ENCODE results near the gene NGEF.
"Not testable (repeated sequence)": the region's sequence is repeated elsewhere in the genome, so short reads cannot be mapped to it uniquely, and the experiment has no call there.

NGEF gene

GRCh38 chr2:232925153-232925820, 87.8 kb downstream of the NGEF start:
- no peak for DNase-seq

GRCh38 chr2:232924433-232924832, 88.6 kb downstream of the NGEF start:
- no peak for DNase-seq

DNA sequence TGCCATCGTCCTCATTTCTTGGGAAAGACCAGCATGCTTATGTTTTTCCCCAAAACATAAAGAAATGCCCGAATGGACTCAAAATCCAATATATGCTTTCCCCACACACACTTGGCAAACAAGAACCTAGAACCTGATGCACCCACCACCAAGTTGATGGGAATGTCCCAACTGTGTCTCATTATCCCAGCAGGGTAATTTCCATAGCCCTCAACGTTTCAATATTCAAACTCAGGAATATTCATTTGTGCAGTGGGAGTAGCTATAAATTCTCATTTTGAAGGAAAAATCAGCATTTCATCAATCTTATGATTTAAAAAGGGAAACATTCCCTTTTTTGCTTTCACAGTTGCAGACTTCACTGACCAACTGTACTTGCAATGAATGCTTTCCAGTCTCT, 92.3 kb downstream of the NGEF start:
- no peak for DNase-seq

DNA sequence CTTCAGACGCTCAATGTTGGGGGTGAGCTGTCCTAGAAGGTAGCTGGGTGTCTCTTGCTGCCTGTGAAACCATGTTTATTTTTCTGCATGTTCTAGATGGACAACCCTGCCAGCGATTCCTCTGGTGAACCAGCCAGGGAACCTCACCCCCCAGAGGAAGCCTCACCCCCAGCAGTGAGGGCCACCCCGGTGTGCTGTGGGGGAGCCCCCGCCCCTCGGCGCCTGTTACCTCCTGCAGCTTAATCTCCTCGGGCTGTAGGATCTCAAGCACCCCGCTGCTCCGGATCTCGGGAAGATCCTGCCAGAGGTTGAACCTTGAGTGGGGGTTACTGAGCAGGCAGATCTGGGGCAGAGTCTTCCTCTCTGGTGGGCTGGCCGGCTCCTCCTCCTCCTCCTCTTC, 93.0 kb downstream of the NGEF start:
- DNase-seq: no peak

- no peak for DNase-seq
Measured at GRCh38 chr2:232919141-232919540, 93.9 kb downstream of the NGEF start.

DNA sequence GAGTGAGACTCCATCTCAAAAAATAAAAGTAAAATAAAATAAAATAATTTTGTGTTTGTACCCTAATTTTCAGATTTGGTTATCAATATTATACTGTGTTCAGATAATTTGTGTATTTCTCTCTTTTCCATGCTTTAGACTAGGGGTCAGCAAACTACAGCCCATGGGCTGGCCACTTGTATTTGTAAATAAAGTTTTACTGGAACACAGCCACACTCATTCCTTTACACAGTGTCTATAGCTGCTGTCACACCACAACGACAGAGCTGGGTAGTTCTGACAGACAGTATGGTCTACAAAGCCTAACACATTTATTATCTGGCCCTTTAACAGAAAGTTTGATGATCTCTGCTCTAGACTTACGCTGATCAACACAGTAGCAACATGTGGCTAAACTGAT, 99.2 kb downstream of the NGEF start:
- DNase-seq: no peak

- no peak for DNase-seq
Measured at GRCh38 chr2:232911712-232912277, 101.3 kb downstream of the NGEF start.

- DNase-seq: no peak
Measured at GRCh38 chr2:232910376-232910775, 102.7 kb downstream of the NGEF start.

DNA sequence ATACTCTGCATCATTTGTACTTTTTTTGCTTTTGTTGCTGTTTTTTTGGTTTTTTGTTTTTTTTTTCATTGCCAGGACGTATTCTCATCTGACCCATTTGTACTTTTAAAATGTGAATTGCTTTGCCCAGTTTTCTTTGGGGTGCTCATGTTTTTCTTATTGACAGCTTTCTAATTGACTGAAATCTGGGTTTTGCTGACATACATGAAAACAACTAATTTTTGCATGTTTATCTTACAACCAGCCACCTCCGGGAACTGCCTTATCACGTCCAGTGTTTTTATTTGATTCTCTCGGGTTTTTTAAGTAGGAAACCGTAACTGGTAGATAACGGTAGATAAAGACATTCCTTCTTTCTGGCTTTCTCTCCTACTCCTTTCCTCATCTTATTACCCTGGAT, 104.4 kb downstream of the NGEF start:
- no peak for DNase-seq

DNA sequence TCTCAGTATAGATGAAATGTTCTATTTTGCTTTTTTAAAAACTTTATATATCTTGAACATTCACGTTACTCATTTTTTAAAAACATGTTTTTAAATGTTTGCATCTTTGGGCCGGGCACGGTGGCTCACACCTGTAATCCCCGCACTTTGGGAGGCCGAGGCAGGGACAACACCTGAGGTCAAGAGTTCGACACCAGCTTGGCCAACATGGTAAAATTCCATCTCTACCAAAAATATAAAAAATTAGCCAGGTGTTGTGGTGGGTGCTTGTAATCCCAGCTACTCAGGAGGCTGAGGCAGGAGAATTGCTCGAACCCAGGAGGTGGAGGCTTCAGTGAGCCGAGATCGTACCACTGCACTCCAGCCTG, 105.4 kb downstream of the NGEF start:
- not testable (repeated sequence) for DNase-seq

GRCh38 chr2:232906867-232907717, 106.0 kb downstream of the NGEF start:
- DNase-seq: not testable (repeated sequence)

- no peak for DNase-seq
Measured at GRCh38 chr2:232903989-232904388, 109.1 kb downstream of the NGEF start.

DNA sequence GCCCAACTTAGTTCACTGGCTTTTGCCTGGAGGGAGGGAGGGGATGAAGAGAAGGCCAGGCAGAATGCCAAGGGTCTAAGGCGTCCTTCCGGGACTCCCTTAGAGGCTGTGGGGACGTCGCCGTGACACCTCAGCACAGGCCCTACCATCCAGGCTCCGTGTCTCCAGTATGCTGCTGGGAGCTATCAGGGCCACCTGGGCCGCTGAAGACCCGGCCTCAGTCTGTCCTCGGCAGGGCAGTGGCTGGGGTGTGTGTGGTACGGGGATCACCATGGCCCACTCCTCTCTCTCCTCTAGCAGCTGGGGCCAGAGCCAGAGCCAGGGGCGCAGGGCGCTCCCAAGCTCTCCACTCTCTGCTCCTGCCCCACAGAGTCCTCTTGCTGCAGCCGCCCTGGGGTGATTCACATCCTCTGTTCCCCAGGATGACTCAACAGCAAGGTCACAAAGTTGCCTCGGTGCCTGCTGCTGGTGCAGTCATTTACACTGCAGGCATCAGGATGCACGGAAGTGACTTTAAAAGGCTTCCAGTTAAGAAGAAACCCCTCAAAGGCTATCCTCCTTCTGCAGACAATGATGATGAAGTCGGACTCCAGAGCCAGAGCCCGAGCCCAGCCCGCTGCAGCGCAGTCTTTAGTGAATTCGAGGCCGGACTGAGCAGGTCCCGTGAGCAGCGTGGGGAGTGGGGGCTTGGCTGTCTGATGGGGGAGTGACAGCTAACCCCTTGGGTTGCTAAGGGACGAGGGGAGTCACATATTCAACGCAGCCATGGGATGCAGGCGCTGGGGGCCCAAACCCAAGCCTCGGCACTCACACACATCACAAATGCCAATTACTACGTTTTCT, 111.1 kb downstream of the NGEF start:
- no peak for DNase-seq

DNA sequence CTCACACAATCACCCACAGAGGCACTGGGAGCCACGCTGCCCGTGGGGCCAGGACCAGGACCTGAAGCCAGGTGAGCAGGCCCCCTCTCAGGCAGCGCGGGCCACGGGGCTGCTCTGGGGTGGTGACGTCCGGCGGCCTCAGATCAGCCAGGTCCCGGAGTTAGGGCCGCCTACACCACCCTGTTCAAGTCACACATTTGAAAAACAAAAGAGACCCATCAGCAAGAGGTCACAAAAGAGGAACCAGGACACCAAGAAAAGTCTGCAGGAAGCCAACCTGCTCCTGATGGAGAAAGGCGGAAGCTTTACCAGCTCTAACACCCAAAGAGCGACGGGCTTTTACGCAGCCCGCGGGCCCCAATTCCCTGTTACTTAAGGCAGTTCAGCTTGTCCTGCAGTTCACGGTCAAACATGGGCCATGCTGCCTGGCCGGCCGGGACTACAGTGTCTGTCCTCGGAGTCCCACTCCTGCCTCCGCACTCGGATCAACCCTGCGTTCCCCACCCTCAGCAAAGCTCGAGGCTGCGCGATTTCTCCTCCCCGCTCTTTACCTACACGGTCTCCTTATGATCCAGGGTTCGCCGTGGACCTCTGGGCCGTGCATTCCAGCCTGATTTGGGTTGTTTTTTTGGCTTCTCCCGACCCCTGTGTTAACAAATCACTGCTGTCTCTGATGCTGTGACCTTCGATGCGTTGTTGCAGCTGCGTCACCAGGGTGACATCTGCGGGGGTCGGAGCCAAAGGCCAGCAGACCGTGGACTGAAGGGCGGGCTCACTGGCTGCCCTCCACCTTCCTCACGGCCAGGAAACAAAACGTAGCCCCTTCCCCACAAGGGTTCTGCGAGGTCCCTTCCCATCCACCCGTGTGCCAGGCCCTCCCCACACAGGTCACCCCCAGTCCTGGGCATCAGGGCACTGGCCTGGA, 112.0 kb downstream of the NGEF start:
- DNase-seq: no peak

DNA sequence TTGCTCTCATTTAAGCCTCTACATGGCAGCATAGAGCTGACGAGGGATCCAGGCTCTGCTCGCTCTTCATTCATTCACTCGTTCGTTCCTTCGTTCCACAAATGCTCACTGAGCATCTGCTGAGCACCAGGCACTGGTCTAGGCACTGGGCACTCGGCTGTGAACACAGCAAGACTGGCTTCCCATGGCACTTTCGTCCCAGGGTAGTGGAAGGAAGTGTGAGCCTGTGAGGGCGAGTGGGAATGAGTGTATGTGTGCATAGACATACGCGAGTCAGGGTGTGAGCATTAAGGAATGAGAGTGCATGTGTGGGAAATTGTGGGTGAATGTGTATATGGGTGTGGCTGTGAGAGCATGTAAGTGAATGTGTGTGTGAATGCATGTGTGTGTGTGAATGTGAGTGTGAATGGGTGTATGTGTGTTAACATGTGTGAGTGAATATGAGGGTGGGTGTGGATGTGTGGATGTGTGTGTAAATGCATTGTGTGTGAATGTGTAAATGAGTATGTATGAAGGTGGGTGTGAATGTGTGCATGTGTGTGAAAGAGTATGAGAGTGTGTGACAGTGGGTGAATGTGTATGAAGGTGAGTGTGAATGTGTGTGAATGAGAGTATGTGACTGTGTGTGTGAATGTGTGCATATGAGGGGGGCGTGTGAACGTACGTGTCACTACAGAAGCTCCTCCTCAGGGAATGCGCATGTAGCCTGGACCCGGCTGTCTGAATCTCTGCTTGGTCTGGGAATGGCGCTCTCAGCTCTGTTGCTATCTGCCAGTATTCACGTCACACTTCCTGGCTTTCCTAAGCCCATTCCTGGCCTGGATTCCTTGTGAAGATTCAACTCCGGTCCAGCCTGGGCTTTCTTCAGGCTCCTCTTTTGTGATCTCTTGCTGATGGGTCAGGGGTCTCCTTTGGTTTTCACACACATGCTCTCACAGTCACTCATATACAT, 114.2 kb downstream of the NGEF start:
- no peak for DNase-seq

DNA sequence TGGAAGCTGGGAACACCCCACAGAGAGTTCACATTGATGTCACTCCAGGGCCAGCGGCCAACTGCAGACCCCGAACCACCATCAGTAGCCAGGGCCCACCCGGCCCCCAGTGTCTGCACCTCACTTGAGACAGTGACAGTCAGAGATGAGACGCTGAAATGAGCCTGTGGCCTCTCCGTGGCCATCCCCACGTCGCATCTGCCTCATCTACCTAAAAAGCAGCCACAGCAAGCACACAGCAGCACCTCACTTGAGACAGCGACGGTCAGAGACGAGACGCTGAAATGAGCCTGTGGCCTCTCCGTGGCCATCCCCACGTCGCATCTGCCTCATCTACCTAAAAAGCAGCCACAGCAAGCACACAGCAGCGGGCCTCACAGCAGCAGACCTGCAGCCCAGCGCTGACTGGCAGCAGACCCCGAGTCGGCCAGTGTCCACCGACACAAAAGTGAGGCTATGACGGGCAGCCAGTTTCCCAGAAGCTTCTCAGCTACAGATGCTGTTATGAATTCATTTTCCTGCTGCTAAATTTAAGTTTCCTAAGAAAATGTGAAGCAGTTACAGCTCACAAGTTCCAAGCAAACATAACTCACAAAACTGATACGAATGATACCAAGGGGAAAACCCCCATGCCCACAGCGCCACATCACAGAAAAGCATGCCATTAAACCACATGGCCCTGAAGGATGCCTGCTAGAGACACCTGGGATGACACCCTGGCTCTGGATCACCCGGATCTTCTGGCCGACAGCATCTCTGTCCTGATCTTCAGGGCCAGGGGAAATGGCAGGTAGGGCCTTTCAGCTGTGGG, 115.3 kb downstream of the NGEF start:
- DNase-seq: no peak

DNA sequence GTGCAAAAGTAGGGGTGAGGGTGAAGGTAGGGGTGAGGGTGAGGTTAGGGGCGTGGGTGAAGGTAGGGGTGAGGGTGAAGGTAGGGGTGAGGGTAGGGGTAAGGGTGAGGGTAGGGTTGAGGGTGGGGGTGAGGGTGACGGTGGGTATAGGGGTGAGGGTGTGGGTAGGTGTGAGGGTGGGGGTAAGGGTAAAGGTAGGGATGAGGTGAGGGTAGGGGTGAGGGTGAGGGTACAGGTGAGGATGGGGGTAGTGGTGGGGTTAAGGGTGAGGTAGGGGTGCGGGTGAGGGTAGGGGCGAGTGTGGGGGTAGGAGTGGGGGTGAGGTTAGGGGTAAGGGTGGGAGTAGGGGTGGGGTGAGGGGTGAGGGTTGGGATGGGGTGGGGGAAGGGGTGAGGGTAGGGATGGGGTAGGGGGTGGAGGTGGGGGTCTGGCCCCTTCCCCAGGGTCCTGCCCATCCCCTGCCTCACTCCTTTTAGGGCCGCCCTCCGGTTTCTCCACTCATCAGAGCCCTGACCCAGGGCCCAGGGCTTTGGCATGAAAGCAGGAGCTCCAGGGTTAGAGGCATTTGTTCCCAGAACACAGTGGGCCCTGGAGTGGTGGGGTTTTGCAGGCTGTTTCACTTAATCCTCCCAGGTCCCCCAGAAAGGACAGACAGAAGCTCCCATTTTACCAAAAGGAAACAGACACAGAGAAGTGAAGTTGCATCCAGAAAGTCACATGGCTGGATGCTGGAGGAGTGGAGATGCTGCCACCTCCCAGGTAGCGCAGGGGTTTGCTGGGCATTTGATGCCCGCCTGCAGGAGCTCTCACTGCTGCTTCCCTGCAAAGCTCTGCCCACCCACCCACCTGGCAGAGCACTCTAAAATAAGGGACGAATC, 116.1 kb downstream of the NGEF start:
- DNase-seq: no peak

GRCh38 chr2:232896111-232896510, 116.9 kb downstream of the NGEF start:
- no peak for DNase-seq

DNA sequence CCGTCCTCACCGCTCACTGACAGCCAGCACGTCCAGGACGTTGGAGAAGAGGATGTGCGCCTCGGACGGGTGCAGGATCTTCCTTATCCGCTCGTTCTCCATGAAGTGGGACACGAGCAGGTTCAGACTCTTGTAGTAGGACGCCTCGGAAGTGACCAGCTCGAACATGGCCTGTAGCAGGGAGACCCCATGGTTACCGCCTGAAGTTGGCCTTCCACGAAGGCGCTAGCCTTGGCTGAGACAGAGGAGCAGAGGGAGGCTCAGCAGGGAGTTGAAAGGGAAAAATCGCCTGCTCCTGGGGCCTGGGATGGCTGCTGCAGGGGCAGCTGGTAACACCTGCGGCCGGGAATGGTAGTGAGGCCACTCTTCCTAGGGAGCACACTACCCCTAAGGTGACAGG, 118.3 kb downstream of the NGEF start:
- no peak for DNase-seq
